GM12878 (cell line): Measurements from ENCODE around the gene MGST3. TPM values are rescaled to one million over a fixed set of nuclear protein-coding genes. Genes with fewer than 3 reads are reported as not detected.

ENCODE experiments used
- ATAC-seq: fragments of 200-7000 bp; cut with Tn5 transposase; 3 replicates; pipeline ENCODE4 v1.9.1; 2020; ENCODE audit warnings: mild to moderate bottlenecking, moderate library complexity
- BruUV-seq: library from RNA; stranded (reverse); fragments of 400-500 nt; replicated peaks from 2 replicates; lab custom pipeline; 2021; lab: Mats Ljungman, UMichigan
- CTCF ChIA-PET: fragments of 300-600 bp; sonication (Branson Sonifier 250); formaldehyde crosslinking; extraction: SDS; loops from one replicate; lab custom pipeline; 2021; ENCODE audit warnings: inconsistent platforms; lab: Yijun Ruan, JAX
- POLR2A ChIA-PET: fragments of 350-600 bp; formaldehyde crosslinking; extraction: SDS; loops from one replicate; lab custom pipeline; 2021; ENCODE audit warnings: inconsistent platforms; lab: Charles Lee
- RAD21 ChIA-PET: fragments of 300-600 bp; sonication (Branson Sonifier 250); formaldehyde crosslinking; loops from one replicate; lab custom pipeline; 2023; ENCODE audit warnings: antibody characterized with exemption; ENCODE audit not compliant: unreplicated experiment; lab: Charles Lee
- SMC1A ChIA-PET: fragments of 300-600 bp; sonication (Branson Sonifier 250); formaldehyde crosslinking; loops from one replicate; lab custom pipeline; 2023; ENCODE audit not compliant: unreplicated experiment, uncharacterized antibody; lab: Charles Lee
- DNase-seq: peaks from one replicate; pipeline ENCODE4 v3.0.0-alpha.2; 2011; ENCODE audit warnings: low read depth, low spot score
- FAIRE-seq: peaks from 3 replicates; lab custom pipeline; 2011; peaks lifted over from hg19 to GRCh38; lab: Jason Lieb, UNC
- H2AFZ ChIP-seq: 2 replicates; pipeline ENCODE4 v1.6.0; 2011; ENCODE audit warnings: low read depth, low read length, control low read depth; ENCODE audit not compliant: control insufficient read depth
- H3K27ac ChIP-seq: 2 replicates; pipeline ENCODE4 v1.5.1; 2011; ENCODE audit warnings: control low read depth; ENCODE audit not compliant: control insufficient read depth, insufficient read depth
- H3K27me3 ChIP-seq, 2 experiments: replicated peaks in 1 of 2; 2 replicates each; pipeline versions ENCODE4 v1.6.0 to v1.6.1; 2011; ENCODE audit warnings: low read length in 1 of 2; ENCODE audit not compliant: control insufficient read depth in 2 of 2, insufficient read depth in 2 of 2
- H3K36me3 ChIP-seq, 2 experiments: 2 replicates each; pipeline ENCODE4 v1.5.1; 2011; ENCODE audit warnings: low read length in 1 of 2; ENCODE audit not compliant: control insufficient read depth in 2 of 2, insufficient read depth in 2 of 2
- H3K4me1 ChIP-seq: 2 replicates; pipeline ENCODE4 v1.6.1; 2011; ENCODE audit warnings: mild to moderate bottlenecking, low read length, moderate library complexity, mixed read lengths; ENCODE audit not compliant: control insufficient read depth, insufficient read depth
- H3K4me2 ChIP-seq: 2 replicates; pipeline ENCODE4 v1.6.0; 2011; ENCODE audit warnings: control low read depth; ENCODE audit not compliant: control insufficient read depth, insufficient read depth
- H3K4me3 ChIP-seq: fragments of 200-600 bp; sonication (generic); 2 replicates; pipeline ENCODE4 v1.5.1; 2016
- H3K79me2 ChIP-seq: 2 replicates; pipeline ENCODE4 v1.6.0; 2011; ENCODE audit warnings: low read length; ENCODE audit not compliant: control insufficient read depth, insufficient read depth
- H3K9ac ChIP-seq: 2 replicates; pipeline ENCODE4 v1.8.0; 2011; ENCODE audit warnings: low read length, control low read depth, mixed read lengths; ENCODE audit not compliant: control insufficient read depth, insufficient read depth
- H3K9me3 ChIP-seq: replicated peaks from 3 replicates; pipeline ENCODE4 v1.5.1; 2011; ENCODE audit warnings: mild to moderate bottlenecking, low read length; ENCODE audit not compliant: control insufficient read depth, insufficient read depth
- H4K20me1 ChIP-seq: 2 replicates; pipeline ENCODE4 v1.6.0; 2011; ENCODE audit not compliant: control insufficient read depth, insufficient read depth
- CEBPZ ChIP-seq: fragments of 150-350 bp; IDR thresholded peaks from 2 replicates; pipeline ENCODE4 v1.6.1; 2016; ENCODE audit warnings: low read depth, low read length
- CREB1 ChIP-seq: IDR thresholded peaks from 2 replicates; pipeline ENCODE4 v1.6.1; 2012; ENCODE audit warnings: low read depth, mild to moderate bottlenecking, inconsistent platforms
- ESRRA ChIP-seq: IDR thresholded peaks from 2 replicates; pipeline ENCODE4 v1.6.1; 2012; ENCODE audit warnings: mild to moderate bottlenecking, low read length, improper control_type of control experiment
- ETV6 ChIP-seq, 2 experiments: fragments of 450-650 bp in 1 of 2; IDR thresholded peaks in 1 of 2; conservative IDR thresholded peaks in 1 of 2; 2 replicates each; pipeline ENCODE4 v1.6.1; 2014; ENCODE audit warnings: antibody characterized with exemption in 1 of 2, borderline replicate concordance in 1 of 2, low read depth in 1 of 2, mild to moderate bottlenecking in 1 of 2, moderate library complexity in 1 of 2
- IKZF2 ChIP-seq, 2 experiments: fragments of 450-650 bp; IDR thresholded peaks; 2 replicates each; pipeline ENCODE4 v1.6.1; 2017; ENCODE audit warnings: mild to moderate bottlenecking in 2 of 2, moderate library complexity in 2 of 2
- JUNB ChIP-seq: IDR thresholded peaks from 2 replicates; pipeline ENCODE4 v1.6.1; 2016; ENCODE audit warnings: antibody characterized with exemption, mild to moderate bottlenecking
- KAT2A ChIP-seq: conservative IDR thresholded peaks from 2 replicates; pipeline ENCODE4 v1.6.1; 2011; ENCODE audit warnings: low read depth, low read length; ENCODE audit not compliant: control insufficient read depth
- MEF2A ChIP-seq: IDR thresholded peaks from 2 replicates; pipeline ENCODE4 v1.6.1; 2011; ENCODE audit warnings: low read depth, mild to moderate bottlenecking, low read length, moderate library complexity; ENCODE audit not compliant: insufficient read depth
- MXI1 ChIP-seq: fragments of 150-350 bp; IDR thresholded peaks from 2 replicates; pipeline ENCODE4 v1.6.1; 2011; ENCODE audit warnings: low read depth, mild to moderate bottlenecking, inconsistent platforms, low read length, improper control_type of control experiment
- NBN ChIP-seq: fragments of 450-650 bp; IDR thresholded peaks from 2 replicates; pipeline ENCODE4 v1.6.1; 2016
- PKNOX1 ChIP-seq: fragments of 450-650 bp; IDR thresholded peaks from 2 replicates; pipeline ENCODE4 v1.6.1; 2016; ENCODE audit warnings: mild to moderate bottlenecking
- PML ChIP-seq: IDR thresholded peaks from 2 replicates; pipeline ENCODE4 v1.6.1; 2012; ENCODE audit warnings: low read length, inconsistent platforms
- RCOR1 ChIP-seq: conservative IDR thresholded peaks from 2 replicates; pipeline ENCODE4 v1.6.1; 2012; ENCODE audit warnings: low read depth, low read length, improper control_type of control experiment
- SMAD1 ChIP-seq: fragments of 450-650 bp; IDR thresholded peaks from 2 replicates; pipeline ENCODE4 v1.6.1; 2018; ENCODE audit warnings: mild to moderate bottlenecking, low read depth; ENCODE audit not compliant: partially characterized antibody
- SRF ChIP-seq, 2 experiments: IDR thresholded peaks; 2 replicates each; pipeline ENCODE4 v1.6.1; 2011; ENCODE audit warnings: low read depth in 2 of 2, low read length in 2 of 2, mild to moderate bottlenecking in 1 of 2, moderate library complexity in 1 of 2
- SUZ12 ChIP-seq: fragments of 200-600 bp; sonication (generic); IDR thresholded peaks from one replicate; pipeline ENCODE4 v1.6.1; 2018; ENCODE audit warnings: antibody characterized with exemption, mild to moderate bottlenecking; ENCODE audit not compliant: unreplicated experiment
- TBL1XR1 ChIP-seq: IDR thresholded peaks from 2 replicates; pipeline ENCODE4 v1.6.1; 2012; ENCODE audit warnings: low read depth, low read length, improper control_type of control experiment
- WRNIP1 ChIP-seq: IDR thresholded peaks from 2 replicates; pipeline ENCODE4 v1.6.1; 2011; ENCODE audit warnings: low read depth, low read length, improper control_type of control experiment, borderline replicate concordance
- ZNF384 ChIP-seq: IDR thresholded peaks from 2 replicates; pipeline ENCODE4 v1.6.1; 2012; ENCODE audit warnings: low read depth, mild to moderate bottlenecking, low read length, improper control_type of control experiment, borderline replicate concordance
- WGBS: methylation state at CpG from one replicate; pipeline ENCODE4 v1.1.6; 2016; ENCODE audit warnings: low lambda C conversion rate; ENCODE audit not compliant: insufficient replicate concordance, insufficient coverage; ENCODE audit errors: missing lambda C conversion rate; 5-methylcytosine and 5-hydroxymethylcytosine counted together
- in situ Hi-C: fragments of 300-500 bp; cut with MboI; formaldehyde crosslinking; loops from 9 replicates; pipeline ENCODE4 v1.14.3; 2018; ENCODE audit warnings: mixed read lengths
- intact Hi-C: fragments of 100-400 bp; cut with micrococcal nuclease; formaldehyde crosslinking; loops from one replicate; pipeline ENCODE4 v1.14.2; 2022; ENCODE audit not compliant: unreplicated experiment
- polyA plus RNA-seq, 11 experiments: library from polyadenylated mRNA; depleted of rRNA in 4 of 11; unstranded in 6 of 11; stranded (reverse) in 5 of 11; fragments of >200 nt; fragmentation: Nextera tagmentation in 4 of 11; fragmentation: Illumina TruSeq in 1 of 11; extraction: Ambion mirVana in 4 of 11; extraction: Trizol in 1 of 11; gene quantifications; 1 replicate in 1 of 11; 2 replicates in 10 of 11; pipeline versions ENCODE4 v1.2.1 to v1.2.3, GENCODE V29; 2011 to 2016; ENCODE audit warnings: inconsistent platforms in 2 of 11, missing spikeins in 2 of 11, low read depth in 1 of 11
- total RNA-seq, 4 experiments: library from RNA; depleted of rRNA in 3 of 4; stranded (reverse); fragments of >200 nt in 3 of 4; fragmentation: Illumina TruSeq in 1 of 4; extraction: Trizol in 1 of 4; gene quantifications; 2 replicates each; pipeline versions ENCODE4 v1.2.1 to v1.2.3, GENCODE V29; 2013 to 2021

The MGST3 gene
- total and polyA plus RNA-seq, 10 of the 15 experiments (the other 5 are each of a cell fraction or from before 2014, with no cell fraction given) = 37.3 to 145 (median 68.8) TPM

- POLR2A ChIA-PET = interaction anchor here (1.5 kb wide), 1 partner anchor 11 kb away, joined by 13 read pairs; the partner anchor contains the start of gene ALDH9A1
- whole genome bisulfite sequencing = 34% methylated on average over 2 of the region's 2 CpGs
- H3K36me3 ChIP-seq = peaks cover 0 to 28% of the 10 kb centered on the region in 2 experiments; a peak in 3 of 4 replicates
- RAD21 ChIA-PET = interaction anchor here (0.8 to 2.2 kb wide), 10 partner anchors 11 to 142 kb away, joined by 3 to 21 read pairs (median 3); partner anchors contain the start of genes ALDH9A1 and TMCO1
- TF ChIP-seq IKZF2 (IDR thresholded peaks at IDR 0.05) (0 out of 4 replicates have a peak, but pooled peaks of 1 of the 2 experiments have one; percentile 2), ETV6 (conservative IDR thresholded peaks at IDR 0.05 in 1 of 2, IDR thresholded peaks at IDR 0.05 in 1 of 2; ENCODE audit: borderline replicate concordance in 1 of 2, low read depth in 1 of 2) (0 out of 4 replicates have a peak, but pooled peaks of 1 of the 2 experiments have one; percentile 1), RCOR1 (no peak), CEBPZ (no peak), MXI1 (no peak), NBN (0 out of 2 replicates have a peak, but pooled peaks have one; percentile 24), WRNIP1 (no peak), PML (no peak), SMAD1 (no peak), JUNB (peak; percentile 70), SUZ12 (no peak), TBL1XR1 (no peak), KAT2A (no peak), SRF (IDR thresholded peaks at IDR 0.05; ENCODE audit: low read depth in 2 of 2, low read length in 2 of 2) (no peak), MEF2A (0 out of 2 replicates have a peak, but pooled peaks have one; percentile 16), ESRRA (no peak), CREB1 (no peak), ZNF384 (0 out of 2 replicates have a peak, but pooled peaks have one; percentile 11), PKNOX1 (no peak)
- H3K9me3 ChIP-seq = no peaks in the 10 kb centered on the region; the same call in 2 of the 3 replicates
- H3K27ac ChIP-seq = peak overlapping the region; percentile 77
- ATAC-seq (peak; percentile 64), FAIRE-seq (no peak), DNase-seq (no peak)
- H3K4me2 ChIP-seq = peak overlapping the region; percentile 45; the same call in 1 of the 2 replicates
- H3K27me3 ChIP-seq = no peaks in the 10 kb centered on the region
- peaks cover 10% of the 10 kb centered on the region for H3K4me1 ChIP-seq
- CTCF ChIA-PET = interaction anchor here (0.9 to 6.5 kb wide), 19 partner anchors 11 to 234 kb away, joined by 3 to 62 read pairs (median 6); partner anchors contain the start of gene ALDH9A1
- H3K4me3 ChIP-seq = peak overlapping the region; percentile 21; the same call in 1 of the 2 replicates
- in situ Hi-C loops (no loop called here), intact Hi-C loops (no loop called here)
- H4K20me1 ChIP-seq = no peaks in the 10 kb centered on the region
- no peak overlapping the region for H3K9ac ChIP-seq
- peaks cover 18% of the 10 kb centered on the region for H3K79me2 ChIP-seq
- no peak overlapping the region; the same call in 1 of the 2 replicates for H2AFZ ChIP-seq
- SMC1A ChIA-PET = interaction anchor here (0.6 to 2.5 kb wide), 14 partner anchors 11 to 228 kb away, joined by 3 to 26 read pairs (median 4); partner anchors contain the start of genes ALDH9A1 and MGST3
- BruUV-seq = no TSS peak
These were observed 56.0 kb downstream of the MGST3 start for GRCh38 chr1:165686971-165687433.
